ENCODE results near the gene HIPK3.

HIPK3 gene

DNA sequence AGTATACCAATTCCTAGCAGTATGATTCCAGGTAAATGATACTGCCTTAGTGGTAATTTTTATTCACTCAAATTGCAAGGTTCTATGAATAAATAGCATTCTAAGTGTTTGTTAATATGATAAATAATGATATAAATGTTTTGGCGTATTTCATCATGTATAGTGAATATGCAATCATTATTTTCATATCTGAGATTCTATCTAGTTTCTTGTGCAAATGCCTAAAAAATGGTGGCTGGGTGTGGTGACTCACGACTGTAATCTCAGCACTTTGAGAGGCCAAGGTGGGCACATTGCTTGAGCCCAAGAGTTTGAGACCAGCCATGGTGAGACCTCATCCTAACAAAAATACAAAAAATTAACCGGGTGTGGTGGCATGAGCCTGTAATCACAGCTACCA is 13.9 kb downstream of the HIPK3 start:
- no peak overlapping the region for H3K4me3 ChIP-seq (ENCODE audit: low read depth, low read length)
- TF ChIP-seq, protein P1, sequence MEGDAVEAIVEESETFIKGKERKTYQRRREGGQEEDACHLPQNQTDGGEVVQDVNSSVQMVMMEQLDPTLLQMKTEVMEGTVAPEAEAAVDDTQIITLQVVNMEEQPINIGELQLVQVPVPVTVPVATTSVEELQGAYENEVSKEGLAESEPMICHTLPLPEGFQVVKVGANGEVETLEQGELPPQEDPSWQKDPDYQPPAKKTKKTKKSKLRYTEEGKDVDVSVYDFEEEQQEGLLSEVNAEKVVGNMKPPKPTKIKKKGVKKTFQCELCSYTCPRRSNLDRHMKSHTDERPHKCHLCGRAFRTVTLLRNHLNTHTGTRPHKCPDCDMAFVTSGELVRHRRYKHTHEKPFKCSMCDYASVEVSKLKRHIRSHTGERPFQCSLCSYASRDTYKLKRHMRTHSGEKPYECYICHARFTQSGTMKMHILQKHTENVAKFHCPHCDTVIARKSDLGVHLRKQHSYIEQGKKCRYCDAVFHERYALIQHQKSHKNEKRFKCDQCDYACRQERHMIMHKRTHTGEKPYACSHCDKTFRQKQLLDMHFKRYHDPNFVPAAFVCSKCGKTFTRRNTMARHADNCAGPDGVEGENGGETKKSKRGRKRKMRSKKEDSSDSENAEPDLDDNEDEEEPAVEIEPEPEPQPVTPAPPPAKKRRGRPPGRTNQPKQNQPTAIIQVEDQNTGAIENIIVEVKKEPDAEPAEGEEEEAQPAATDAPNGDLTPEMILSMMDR (IDR thresholded peaks at IDR 0.05; ENCODE audit: low read depth, low read length, missing control alignments): no peak
- DNase-seq (ENCODE audit: low read depth): no peak

DNA sequence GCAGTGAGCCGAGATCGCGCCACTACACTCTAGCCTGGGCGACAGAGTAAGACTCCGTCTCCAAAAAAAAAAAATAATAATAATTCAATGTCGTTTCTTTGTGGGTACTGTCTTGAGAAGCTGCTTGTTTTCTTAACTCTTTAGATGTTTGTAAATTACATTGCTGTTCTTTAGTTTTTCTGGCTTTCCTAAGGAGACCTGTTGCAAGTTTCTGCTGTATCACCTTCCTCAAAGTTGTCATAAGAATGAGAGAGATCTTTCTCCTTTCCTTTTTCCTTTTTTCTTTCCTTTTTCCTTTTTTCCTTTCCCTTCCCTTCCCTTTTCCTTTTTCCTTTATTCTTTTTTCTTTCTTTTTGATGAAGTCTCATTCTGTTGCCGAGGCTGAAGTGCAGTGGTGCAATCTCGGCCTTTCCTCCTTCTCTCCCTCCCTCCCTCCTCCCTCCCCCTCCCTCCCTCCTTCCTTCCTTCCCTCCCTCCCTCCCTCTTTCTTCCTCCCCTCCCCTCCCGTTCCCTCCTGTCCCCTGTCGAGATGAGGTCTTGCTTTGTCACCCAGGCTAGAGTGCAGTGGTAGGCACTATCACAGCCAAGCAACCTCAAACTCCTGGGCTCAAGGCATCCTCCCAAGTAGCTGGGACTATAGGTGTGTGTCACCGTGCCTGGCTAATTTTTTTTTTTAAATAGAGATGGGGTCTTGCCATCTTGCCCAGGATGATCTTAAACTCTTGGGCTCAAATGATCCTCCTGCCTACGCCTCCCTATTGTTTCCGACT is 15.3 kb downstream of the HIPK3 start:
- H3K4me3 ChIP-seq (ENCODE audit: low read depth, low read length): no peak overlapping the region
- TF ChIP-seq, protein P1 (IDR thresholded peaks at IDR 0.05; ENCODE audit: low read depth, low read length, missing control alignments): no peak
- DNase-seq (ENCODE audit: low read depth): no peak

DNA sequence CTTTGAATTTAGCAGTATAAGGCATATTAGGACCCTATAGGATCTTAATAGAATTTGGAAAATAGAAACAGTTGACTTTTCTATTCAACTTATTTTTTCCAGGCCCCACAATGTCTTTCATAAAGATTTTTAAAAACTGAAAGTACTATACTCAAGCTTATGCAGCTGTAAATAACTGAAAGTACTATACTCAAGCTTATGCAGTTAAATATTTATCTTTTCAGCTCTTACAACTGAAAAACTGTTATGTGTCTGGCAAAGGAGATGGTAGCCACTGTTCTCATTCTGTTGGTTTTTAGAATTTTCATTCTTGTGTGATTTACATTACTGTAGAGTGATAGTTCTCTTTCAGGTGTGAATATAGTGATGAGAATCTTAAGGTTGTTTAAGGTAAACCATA is 16.5 kb downstream of the HIPK3 start:
- H3K4me3 ChIP-seq (ENCODE audit: low read depth, low read length): no peak overlapping the region
- TF ChIP-seq, protein P1 (IDR thresholded peaks at IDR 0.05; ENCODE audit: low read depth, low read length, missing control alignments): no peak
- DNase-seq (ENCODE audit: low read depth): no peak

DNA sequence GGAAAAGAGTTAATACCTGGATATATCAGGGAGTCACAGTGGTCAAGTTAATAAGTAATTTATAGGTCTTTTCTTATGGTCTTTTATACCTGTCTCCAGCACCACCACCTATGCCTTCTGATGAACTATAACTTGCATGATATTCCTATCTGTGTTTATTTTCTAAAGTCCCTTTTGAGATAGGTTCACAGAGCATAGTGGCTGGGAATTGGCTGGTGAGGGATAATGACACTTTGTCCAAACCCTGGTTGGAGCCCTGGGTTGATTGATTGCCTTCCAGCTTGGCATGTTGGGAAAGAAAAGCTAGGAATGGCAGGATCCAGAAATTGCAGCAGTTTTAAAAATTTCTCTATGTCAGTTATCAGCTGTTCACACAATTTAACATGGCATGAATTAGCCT is 23.2 kb downstream of the HIPK3 start:
- DNase-seq (ENCODE audit: low read depth): no peak
- TF ChIP-seq, protein P1 (IDR thresholded peaks at IDR 0.05; ENCODE audit: low read depth, low read length, missing control alignments): no peak
- no peak overlapping the region for H3K4me3 ChIP-seq (ENCODE audit: low read depth, low read length)

DNA sequence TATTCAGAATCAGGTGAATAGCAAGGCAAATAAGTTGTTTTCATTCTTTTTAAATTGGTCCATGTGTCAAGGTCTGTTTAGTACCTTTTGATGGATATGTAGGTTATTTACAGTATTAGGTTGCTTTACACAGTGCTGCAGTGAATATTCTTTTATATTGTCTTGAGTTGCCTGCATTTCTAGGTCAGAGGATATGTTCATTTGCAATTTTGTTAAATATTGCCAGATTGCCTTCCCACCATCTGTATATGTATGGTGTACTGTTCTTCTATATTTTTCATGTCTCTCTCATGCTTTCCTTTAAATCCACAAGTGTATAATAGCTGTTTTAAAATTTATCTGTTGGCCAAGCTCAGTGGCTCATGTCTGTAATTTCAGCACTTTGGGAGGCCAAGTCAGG is 24.6 kb downstream of the HIPK3 start:
- no peak overlapping the region for H3K4me3 ChIP-seq (ENCODE audit: low read depth, low read length)
- TF ChIP-seq, protein P1 (IDR thresholded peaks at IDR 0.05; ENCODE audit: low read depth, low read length, missing control alignments): no peak
- DNase-seq (ENCODE audit: low read depth): no peak

DNA sequence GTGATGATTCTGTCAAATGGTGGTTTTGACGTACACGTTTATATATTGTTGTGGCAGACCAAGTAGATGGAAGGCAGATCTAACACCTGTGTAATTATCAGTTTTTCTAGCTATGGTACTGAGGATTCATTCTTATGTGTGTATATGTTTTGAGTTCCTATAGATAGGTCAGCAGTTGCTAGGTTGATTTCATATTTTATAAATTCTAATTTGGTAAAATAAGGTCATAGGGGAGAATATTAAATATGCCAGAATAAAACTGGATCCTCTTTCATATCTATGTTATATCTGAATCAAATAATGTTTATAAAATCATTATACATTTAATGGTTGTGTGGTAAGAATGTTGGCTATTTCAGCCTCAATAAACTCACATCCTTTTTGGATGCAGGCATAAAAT is 27.6 kb downstream of the HIPK3 start:
- DNase-seq (ENCODE audit: low read depth): no peak
- H3K4me3 ChIP-seq (ENCODE audit: low read depth, low read length): no peak overlapping the region
- TF ChIP-seq, protein P1 (IDR thresholded peaks at IDR 0.05; ENCODE audit: low read depth, low read length, missing control alignments): no peak

DNA sequence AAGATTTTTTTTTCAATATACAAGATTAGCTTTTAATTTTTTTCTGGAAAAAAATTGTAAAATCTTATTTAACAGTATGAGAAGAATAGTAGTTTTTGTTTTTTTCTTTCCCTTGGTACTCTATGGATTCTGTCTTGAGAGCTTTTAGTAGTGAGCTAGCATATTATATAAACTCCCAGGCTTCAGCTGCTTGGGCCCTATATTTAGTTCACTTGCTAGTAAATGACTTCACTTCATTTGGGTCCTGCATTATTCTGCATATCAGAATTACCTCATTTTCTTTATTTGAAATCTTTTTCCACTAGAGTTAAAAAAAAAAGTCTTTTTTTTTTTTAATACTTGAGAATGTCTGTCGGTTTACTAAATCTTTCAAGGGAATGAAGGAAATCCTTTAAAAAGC is 33.1 kb downstream of the HIPK3 start:
- no peak overlapping the region for H3K4me3 ChIP-seq (ENCODE audit: low read depth, low read length)
- TF ChIP-seq, protein P1 (IDR thresholded peaks at IDR 0.05; ENCODE audit: low read depth, low read length, missing control alignments): no peak
- DNase-seq (ENCODE audit: low read depth): no peak

All from GM12864 (cell line).